SU-DHL-6 (cell line): ENCODE results near the gene KRT9.

ENCODE experiments used
- H2AFZ ChIP-seq: fragments of 200-600 bp; sonication (generic); 2 replicates; pipeline ENCODE4 v1.6.1; 2014; ENCODE audit warnings: low read depth, mild to moderate bottlenecking, moderate library complexity, mixed read lengths, antibody characterized with exemption, low read length; ENCODE audit not compliant: severe bottlenecking
- H3F3A ChIP-seq: fragments of 200-600 bp; shearing (Covaris generic); 2 replicates; pipeline ENCODE4 v1.6.0; 2016; ENCODE audit warnings: antibody characterized with exemption, mild to moderate bottlenecking; ENCODE audit not compliant: insufficient read depth
- H3K27ac ChIP-seq: fragments of 200-600 bp; sonication (generic); 2 replicates; pipeline ENCODE4 v1.5.1; 2016; ENCODE audit warnings: low read depth, mild to moderate bottlenecking, low read length, moderate library complexity, mixed read lengths
- H3K27me3 ChIP-seq: fragments of 200-600 bp; sonication (generic), shearing (Covaris generic); 2 replicates; pipeline ENCODE4 v1.6.0; 2014; ENCODE audit warnings: mild to moderate bottlenecking, low read length
- H3K36me3 ChIP-seq: fragments of 200-600 bp; sonication (generic); 2 replicates; pipeline ENCODE4 v1.6.1; 2014; ENCODE audit warnings: mild to moderate bottlenecking, low read length, mixed read lengths
- H3K4me2 ChIP-seq: fragments of 300-600, 200-600 bp; shearing (Covaris generic), sonication (generic); 2 replicates; pipeline ENCODE4 v1.6.0; 2014; ENCODE audit warnings: low read length, low read depth, mild to moderate bottlenecking; ENCODE audit not compliant: poor library complexity, severe bottlenecking
- H3K4me3 ChIP-seq: fragments of 200-600 bp; sonication (generic); 2 replicates; pipeline ENCODE4 v1.5.1; 2014; ENCODE audit warnings: antibody characterized with exemption, low read length, mild to moderate bottlenecking, mixed read lengths; ENCODE audit not compliant: insufficient read depth, poor library complexity, severe bottlenecking
- H3K79me2 ChIP-seq: fragments of 200-600 bp; sonication (generic); 2 replicates; pipeline ENCODE4 v1.6.1; 2014; ENCODE audit warnings: mild to moderate bottlenecking, low read length, moderate library complexity; ENCODE audit not compliant: insufficient read depth
- H3K9ac ChIP-seq: fragments of 200-600 bp; sonication (generic); 2 replicates; pipeline ENCODE4 v1.7.0; 2014; ENCODE audit warnings: mild to moderate bottlenecking, low read length
- H3K9me2 ChIP-seq: fragments of 200-600 bp; sonication (generic); replicated peaks from 2 replicates; pipeline ENCODE4 v1.6.1; 2014; ENCODE audit warnings: low read length; ENCODE audit not compliant: insufficient read depth
- H3K9me3 ChIP-seq: fragments of 200-600 bp; sonication (generic); 2 replicates; pipeline ENCODE4 v1.6.1; 2014; ENCODE audit warnings: low read length, mixed read lengths; ENCODE audit not compliant: insufficient read depth
- H4K20me1 ChIP-seq: fragments of 200-600 bp; sonication (generic); 2 replicates; pipeline ENCODE4 v1.6.1; 2014; ENCODE audit warnings: low read depth, mild to moderate bottlenecking, antibody characterized with exemption, low read length, moderate library complexity, mixed read lengths
- CTCF ChIP-seq: fragments of 200-600 bp; sonication (generic); IDR thresholded peaks from one replicate; pipeline ENCODE4 v1.5.1; 2017; ENCODE audit warnings: antibody characterized with exemption, mild to moderate bottlenecking, low read length, moderate library complexity; ENCODE audit not compliant: insufficient read depth, poor library complexity, severe bottlenecking
- EZH2phosphoT487 ChIP-seq: fragments of 200-600 bp; sonication (generic), shearing (Covaris generic); conservative IDR thresholded peaks from 2 replicates; pipeline ENCODE4 v1.6.1; 2018; ENCODE audit warnings: mild to moderate bottlenecking, antibody characterized with exemption, low read length, moderate library complexity, mixed read lengths

The KRT9 gene

GRCh38 chr17:41594363-41594915 is 22.6 kb upstream of the KRT9 start:
- no peak overlapping the region for H3K9ac ChIP-seq
- H3K27me3 ChIP-seq, result no peaks in the 10 kb centered on the region
- TF ChIP-seq EZH2phosphoT487 (no peak), CTCF (no peak)
- no peak overlapping the region for H2AFZ ChIP-seq
- no peaks in the 10 kb centered on the region for H3F3A ChIP-seq
- no peak overlapping the region for H3K27ac ChIP-seq
- H4K20me1 ChIP-seq, result no peaks in the 10 kb centered on the region
- no peak overlapping the region for H3K4me2 ChIP-seq
- no peaks in the 10 kb centered on the region for H3K9me2 ChIP-seq
- no peaks in the 10 kb centered on the region for H3K36me3 ChIP-seq
- H3K9me3 ChIP-seq, result no peaks in the 10 kb centered on the region
- H3K79me2 ChIP-seq, result no peaks in the 10 kb centered on the region
- H3K4me3 ChIP-seq, result no peak overlapping the region

- no peaks in the 10 kb centered on the region for H3K79me2 ChIP-seq
- H3K27me3 ChIP-seq, result no peaks in the 10 kb centered on the region
- H4K20me1 ChIP-seq, result no peaks in the 10 kb centered on the region
- H3F3A ChIP-seq, result no peaks in the 10 kb centered on the region
- no peak overlapping the region for H3K27ac ChIP-seq
- H3K4me2 ChIP-seq, result no peak overlapping the region
- TF ChIP-seq EZH2phosphoT487, result no peak
- no peak overlapping the region for H2AFZ ChIP-seq
- no peak overlapping the region for H3K9ac ChIP-seq
- no peaks in the 10 kb centered on the region for H3K36me3 ChIP-seq
- H3K9me3 ChIP-seq, result no peaks in the 10 kb centered on the region
- no peak overlapping the region for H3K4me3 ChIP-seq
- no peaks in the 10 kb centered on the region for H3K9me2 ChIP-seq
Measured at GRCh38 chr17:41593306-41593981, 21.6 kb upstream of the KRT9 start.

GRCh38 chr17:41592601-41593305 is 20.9 kb upstream of the KRT9 start:
- Histone ChIP-seq H3K79me2 (no peaks in the 10 kb centered on the region), H3K9me3 (no peaks in the 10 kb centered on the region), H3K9ac (no peak overlapping the region), H3K4me3 (no peak overlapping the region), H3K27me3 (no peaks in the 10 kb centered on the region), H3F3A (no peaks in the 10 kb centered on the region), H3K27ac (no peak overlapping the region), H2AFZ (no peak overlapping the region), H4K20me1 (no peaks in the 10 kb centered on the region), H3K9me2 (no peaks in the 10 kb centered on the region), H3K36me3 (no peaks in the 10 kb centered on the region), H3K4me2 (no peak overlapping the region)
- TF ChIP-seq EZH2phosphoT487 (no peak), CTCF (no peak)

GRCh38 chr17:41589301-41589700 is 17.4 kb upstream of the KRT9 start:
- Histone ChIP-seq H3K27ac (no peak overlapping the region), H3K4me2 (no peak overlapping the region), H3F3A (no peaks in the 10 kb centered on the region), H3K9ac (no peak overlapping the region), H3K27me3 (no peaks in the 10 kb centered on the region), H2AFZ (no peak overlapping the region), H3K79me2 (no peaks in the 10 kb centered on the region), H3K9me3 (no peaks in the 10 kb centered on the region), H3K9me2 (no peaks in the 10 kb centered on the region), H3K4me3 (no peak overlapping the region), H3K36me3 (no peaks in the 10 kb centered on the region), H4K20me1 (no peaks in the 10 kb centered on the region)
- TF ChIP-seq EZH2phosphoT487 (no peak), CTCF (no peak)
